IPS DF 6.9 (cell line): ENCODE measurements around the gene TMEM114.

ENCODE experiments used
- DNase-seq: peaks from one replicate; pipeline ENCODE4 v3.0.0-alpha.2; 2013; ENCODE audit warnings: low read depth, low spot score
- H3K27ac ChIP-seq: one replicate; pipeline ENCODE4 v1.5.1; 2013; ENCODE audit warnings: low read length, control low read depth
- H3K27me3 ChIP-seq: 2 replicates; pipeline ENCODE4 v1.6.1; 2013; ENCODE audit warnings: mild to moderate bottlenecking, low read length; ENCODE audit not compliant: control insufficient read depth, insufficient read depth
- H3K36me3 ChIP-seq: 2 replicates; pipeline ENCODE4 v1.6.1; 2013; ENCODE audit warnings: low read length; ENCODE audit not compliant: control insufficient read depth, insufficient read depth
- H3K4me1 ChIP-seq: 2 replicates; pipeline ENCODE4 v1.6.1; 2013; ENCODE audit warnings: low read length; ENCODE audit not compliant: control insufficient read depth, insufficient read depth
- H3K4me3 ChIP-seq: 2 replicates; pipeline ENCODE4 v1.5.1; 2013; ENCODE audit warnings: mild to moderate bottlenecking, low read length
- H3K9me3 ChIP-seq: 2 replicates; pipeline ENCODE4 v1.6.1; 2013; ENCODE audit warnings: low read length, inconsistent platforms; ENCODE audit not compliant: control insufficient read depth, insufficient read depth
- WGBS: extraction: QIAGEN DNeasy Blood & Tissue Kit; methylation state at CpG from one replicate; pipeline ENCODE4 v1.1.7; 2013; ENCODE audit warnings: mixed read lengths, missing lambda C conversion rate; ENCODE audit not compliant: insufficient read length, insufficient coverage; 5-methylcytosine and 5-hydroxymethylcytosine counted together

The TMEM114 gene

GRCh38 chr16:8589900-8590688 lies at the start of gene TMEM114:
Gene TMEM114 (minus strand): TSS chr16:8590511. CDS start chr16:8589838, 673 bp downstream.
- Histone ChIP-seq H3K27ac (no peak within 1 kb of the TSS), H3K4me3 (peak within 1 kb of the TSS; percentile 28), H3K27me3 (peaks cover 20% of the 10 kb centered on the region), H3K36me3 (no peaks in the 10 kb centered on the region), H3K4me1 (peaks cover 3% of the 10 kb centered on the region; the same call in 1 of the 2 replicates), H3K9me3 (no peaks in the 10 kb centered on the region)
- WGBS, result no CpG with 5 or more reads among the region's 41 CpGs
- DNase-seq, result no peak

GRCh38 chr16:8639694-8640093 lies 49.4 kb upstream of the TMEM114 start:
- Histone ChIP-seq H3K9me3 (no peaks in the 10 kb centered on the region), H3K4me1 (no peaks in the 10 kb centered on the region), H3K27ac (no peak overlapping the region), H3K4me3 (no peak overlapping the region), H3K27me3 (no peaks in the 10 kb centered on the region), H3K36me3 (peaks cover 48% of the 10 kb centered on the region)
- DNase-seq, result no peak
- no CpG with 5 or more reads among the region's 13 CpGs for WGBS

GRCh38 chr16:8634991-8635736 lies 44.9 kb upstream of the TMEM114 start:
- DNase-seq, result no peak
- H3K4me1 ChIP-seq, result no peaks in the 10 kb centered on the region

GRCh38 chr16:8632675-8633182 lies 42.4 kb upstream of the TMEM114 start:
- whole genome bisulfite sequencing, result no CpG with 5 or more reads among the region's 5 CpGs
- DNase-seq, result no peak
- Histone ChIP-seq H3K36me3 (peaks cover 30% of the 10 kb centered on the region), H3K27ac (no peak overlapping the region), H3K9me3 (no peaks in the 10 kb centered on the region), H3K4me1 (no peaks in the 10 kb centered on the region), H3K27me3 (no peaks in the 10 kb centered on the region), H3K4me3 (no peak overlapping the region)

More at GRCh38 chr16:8634991-8635736, 44.9 kb upstream of the TMEM114 start:
- no peaks in the 10 kb centered on the region for H3K9me3 ChIP-seq
- no peaks in the 10 kb centered on the region for H3K27me3 ChIP-seq
- no peak overlapping the region for H3K4me3 ChIP-seq
- WGBS, result no CpG with 5 or more reads among the region's 18 CpGs
- peaks cover 28% of the 10 kb centered on the region; the same call in 1 of the 2 replicates for H3K36me3 ChIP-seq
- no peak overlapping the region for H3K27ac ChIP-seq

GRCh38 chr16:8631818-8632465 lies 41.6 kb upstream of the TMEM114 start:
- Histone ChIP-seq H3K4me1 (no peaks in the 10 kb centered on the region), H3K27ac (no peak overlapping the region), H3K9me3 (no peaks in the 10 kb centered on the region), H3K36me3 (peaks cover 37% of the 10 kb centered on the region), H3K4me3 (no peak overlapping the region; the same call in 1 of the 2 replicates), H3K27me3 (no peaks in the 10 kb centered on the region)
- DNase-seq, result no peak
- no CpG with 5 or more reads among the region's 15 CpGs for WGBS

- no CpG with 5 or more reads among the region's 9 CpGs for whole genome bisulfite sequencing
- Histone ChIP-seq H3K9me3 (no peaks in the 10 kb centered on the region), H3K27me3 (no peaks in the 10 kb centered on the region), H3K4me1 (no peaks in the 10 kb centered on the region), H3K36me3 (peaks cover 39% of the 10 kb centered on the region), H3K27ac (no peak overlapping the region), H3K4me3 (no peak overlapping the region)
- no peak for DNase-seq
Observed at GRCh38 chr16:8631373-8631772, 41.1 kb upstream of the TMEM114 start.

- no peak for DNase-seq
- whole genome bisulfite sequencing, result no CpG with 5 or more reads among the region's 11 CpGs
- H3K36me3 ChIP-seq, result peaks cover 41% of the 10 kb centered on the region
- no peak overlapping the region for H3K27ac ChIP-seq
- H3K9me3 ChIP-seq, result no peaks in the 10 kb centered on the region
- no peaks in the 10 kb centered on the region for H3K27me3 ChIP-seq
- H3K4me1 ChIP-seq, result no peaks in the 10 kb centered on the region
- H3K4me3 ChIP-seq, result no peak overlapping the region
Observed at GRCh38 chr16:8630255-8630953, 40.1 kb upstream of the TMEM114 start.

- no peak overlapping the region for H3K4me3 ChIP-seq
- DNase-seq, result no peak
- H3K9me3 ChIP-seq, result no peaks in the 10 kb centered on the region
- no peaks in the 10 kb centered on the region for H3K4me1 ChIP-seq
- H3K27ac ChIP-seq, result no peak overlapping the region
- H3K36me3 ChIP-seq, result peaks cover 36% of the 10 kb centered on the region
- WGBS, result no CpG with 5 or more reads among the region's 16 CpGs
- no peaks in the 10 kb centered on the region for H3K27me3 ChIP-seq
Observed at GRCh38 chr16:8628981-8629725, 38.8 kb upstream of the TMEM114 start.

DNA sequence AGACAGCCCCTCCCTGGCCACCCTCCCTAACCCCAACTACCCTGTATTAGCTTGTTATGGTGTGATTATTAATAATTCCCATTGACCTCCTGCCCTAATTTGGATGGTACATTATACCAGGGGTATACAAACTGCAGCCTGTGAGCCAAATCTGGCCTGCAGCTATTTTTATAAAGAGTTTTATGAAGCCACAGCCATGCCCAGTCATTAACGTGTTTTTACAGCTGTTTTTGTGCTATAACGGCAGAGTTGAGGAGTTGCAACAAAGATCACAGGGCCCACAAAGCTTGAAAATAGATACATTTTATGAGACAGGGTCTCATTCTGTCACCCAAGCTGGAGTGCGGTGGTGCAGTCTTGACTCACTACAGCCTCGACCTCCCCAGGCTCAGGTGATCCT lies 37.1 kb upstream of the TMEM114 start:
- H3K4me1 ChIP-seq, result no peaks in the 10 kb centered on the region
- no peak overlapping the region for H3K27ac ChIP-seq
- DNase-seq, result no peak
- peaks cover 32% of the 10 kb centered on the region for H3K36me3 ChIP-seq
- WGBS, result no CpG with 5 or more reads among the region's 4 CpGs
- no peak overlapping the region for H3K4me3 ChIP-seq
- no peaks in the 10 kb centered on the region for H3K27me3 ChIP-seq
- no peaks in the 10 kb centered on the region for H3K9me3 ChIP-seq
